Activated CD4-positive, alpha-beta T cell treated with anti-CD3 and anti-CD28 coated beads for 4 hours (primary cell): ENCODE results near the gene NETO2.
"Not testable (repeated sequence)": the region's sequence is repeated elsewhere in the genome, so short reads cannot be mapped to it uniquely, and the experiment has no call there.

Experiments
- DNase-seq, 2 donors: peaks; one replicate each; pipeline ENCODE4 v3.0.0-alpha.2; 2020

NETO2 gene

DNA sequence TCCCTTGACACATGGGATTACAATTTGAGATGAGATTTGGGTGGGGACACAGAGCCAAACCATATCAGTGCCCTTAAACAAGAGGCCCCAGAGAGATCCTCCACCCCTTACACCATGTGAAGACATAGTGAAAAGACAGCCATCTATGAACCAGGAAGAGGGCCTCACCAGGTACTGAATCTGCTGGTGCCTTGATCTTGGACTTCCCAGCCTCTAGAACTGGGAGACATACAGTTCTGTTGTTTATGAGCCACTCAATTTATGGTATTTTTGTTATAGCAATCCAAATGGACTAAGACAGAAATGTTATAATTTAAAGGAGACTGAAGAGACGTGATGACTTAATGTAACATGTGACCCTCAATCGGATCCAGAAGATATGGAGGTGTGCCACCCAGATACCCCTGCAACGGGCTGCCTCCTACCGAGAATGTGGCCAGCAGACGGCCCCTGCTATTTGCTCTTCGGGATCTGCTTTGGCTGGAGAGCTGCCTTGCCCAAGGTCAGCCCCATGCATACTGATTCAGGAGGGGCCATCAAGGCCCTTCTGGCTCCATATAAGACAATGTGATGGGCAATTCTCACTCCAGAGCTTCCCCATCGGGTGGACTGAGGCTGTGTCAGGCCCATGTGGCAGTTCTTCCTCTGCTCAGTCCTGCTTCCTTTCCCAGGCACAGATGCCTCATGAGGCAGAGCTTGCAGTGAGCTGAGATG is 80.6 kb downstream of the NETO2 start:
- DNase-seq, result no peak

DNA sequence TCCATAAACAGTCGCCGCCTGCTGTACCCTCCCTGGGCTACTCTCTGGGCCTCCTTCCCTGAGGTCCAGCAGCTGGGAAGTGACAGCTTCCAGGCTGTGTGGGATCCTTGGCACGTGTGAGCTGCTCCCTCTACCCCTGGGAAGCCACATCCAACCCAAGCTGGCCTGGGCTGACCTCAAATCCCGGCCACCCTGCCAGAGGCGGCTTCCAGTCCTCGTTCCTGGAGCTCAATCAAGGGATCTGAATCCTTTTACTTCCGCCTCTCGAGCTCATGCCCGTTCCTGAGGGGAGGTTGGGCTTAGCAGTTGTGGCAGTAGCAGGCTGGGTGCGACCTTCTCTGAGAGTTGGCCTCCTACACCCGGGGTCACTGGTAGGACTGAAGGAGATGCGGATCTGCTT is 82.5 kb downstream of the NETO2 start:
- no peak for DNase-seq

DNA sequence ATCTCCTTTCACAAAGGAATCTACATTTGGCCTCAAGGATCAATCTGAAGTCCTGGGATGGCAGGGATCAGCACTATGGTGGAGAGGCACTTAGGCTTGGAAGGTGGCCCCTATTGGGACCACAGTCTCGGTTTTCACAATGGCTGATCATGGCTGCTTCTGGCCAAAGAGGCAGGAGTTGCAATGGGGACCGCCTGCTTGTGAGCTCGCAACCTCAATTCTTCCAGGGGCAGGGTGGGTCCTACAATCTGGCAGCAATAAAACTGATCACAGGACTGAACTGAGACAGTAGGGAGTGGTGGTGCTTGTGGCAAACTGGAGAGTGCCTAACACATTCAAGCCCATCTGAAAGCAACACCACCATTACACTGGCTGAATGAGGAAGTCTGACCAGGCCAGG is 83.1 kb downstream of the NETO2 start:
- no peak for DNase-seq

DNA sequence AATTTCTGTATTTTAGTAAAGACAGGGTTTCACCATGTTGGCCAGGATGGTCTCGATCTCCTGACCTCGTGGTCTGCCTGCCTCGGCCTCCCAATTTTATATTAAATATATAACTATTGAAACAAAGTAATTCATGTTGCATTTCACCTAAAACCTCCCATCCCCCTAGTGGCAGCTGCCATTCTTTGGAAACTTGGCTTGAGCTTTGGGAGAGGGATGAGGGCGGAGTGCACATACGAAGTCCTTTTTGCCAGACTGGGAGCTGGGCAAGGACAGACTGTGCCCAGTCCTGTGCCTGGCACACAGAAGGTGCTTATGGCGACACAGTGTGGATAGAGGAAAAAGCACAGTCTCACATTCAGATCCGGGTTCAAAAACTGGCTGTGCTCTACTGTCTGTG is 83.8 kb downstream of the NETO2 start:
- DNase-seq, result no peak

DNA sequence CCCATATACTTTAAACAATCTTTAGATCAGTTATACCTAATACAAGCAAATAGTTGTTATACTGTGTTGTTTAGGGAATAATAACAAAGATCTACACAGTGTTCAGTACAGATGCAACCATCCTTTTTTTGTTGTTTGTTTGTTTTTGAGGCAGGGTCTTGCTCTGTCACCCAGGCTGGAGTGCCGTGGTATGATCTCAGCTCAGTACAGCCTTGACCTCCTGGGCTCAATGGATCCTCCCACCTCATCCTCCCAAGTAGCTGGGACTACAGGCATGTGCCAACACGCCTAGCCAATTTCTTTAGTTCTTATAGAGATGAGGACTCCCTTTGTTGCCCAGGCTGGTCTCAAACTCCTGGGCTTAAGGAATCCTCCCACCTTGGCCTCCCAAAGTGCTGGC is 84.6 kb downstream of the NETO2 start:
- not testable (repeated sequence) for DNase-seq

DNA sequence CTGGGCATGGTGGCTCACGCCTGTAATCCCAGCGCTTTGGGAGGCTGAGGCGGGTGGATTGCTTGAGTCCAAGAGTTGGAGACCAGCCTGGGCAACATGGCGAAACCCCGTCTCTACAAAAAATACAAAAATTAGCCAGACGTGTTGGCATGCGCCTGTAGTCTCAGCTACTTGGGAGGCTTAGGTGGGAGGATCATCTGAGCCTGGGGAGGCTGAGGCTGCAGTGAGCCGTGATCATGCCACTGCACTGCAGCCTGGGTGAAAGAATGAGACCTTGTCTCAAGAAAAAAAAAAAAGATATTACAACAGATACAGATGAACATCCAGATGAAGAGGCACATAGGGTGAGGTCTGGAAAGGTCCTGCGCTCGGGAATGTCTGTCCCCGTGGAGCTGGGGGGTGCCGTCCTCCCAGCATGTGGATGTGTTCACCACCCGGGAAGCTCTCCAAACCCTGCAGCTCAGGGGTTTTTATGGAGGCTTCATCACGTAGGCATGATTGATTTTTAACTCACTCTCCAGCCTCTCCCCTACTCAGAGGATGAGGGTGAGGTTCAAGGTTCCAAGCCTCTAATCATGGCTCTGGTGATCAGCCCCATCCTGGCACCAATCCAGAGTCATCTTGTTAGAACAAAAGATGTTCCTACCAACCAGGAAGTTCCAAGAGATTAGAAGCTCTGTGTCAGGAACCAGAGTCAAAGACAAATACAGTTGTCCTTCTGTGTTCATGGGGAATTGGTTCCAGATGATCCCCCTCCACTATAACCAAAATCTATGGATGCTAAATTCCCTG is 85.3 kb downstream of the NETO2 start:
- no peak for DNase-seq

DNA sequence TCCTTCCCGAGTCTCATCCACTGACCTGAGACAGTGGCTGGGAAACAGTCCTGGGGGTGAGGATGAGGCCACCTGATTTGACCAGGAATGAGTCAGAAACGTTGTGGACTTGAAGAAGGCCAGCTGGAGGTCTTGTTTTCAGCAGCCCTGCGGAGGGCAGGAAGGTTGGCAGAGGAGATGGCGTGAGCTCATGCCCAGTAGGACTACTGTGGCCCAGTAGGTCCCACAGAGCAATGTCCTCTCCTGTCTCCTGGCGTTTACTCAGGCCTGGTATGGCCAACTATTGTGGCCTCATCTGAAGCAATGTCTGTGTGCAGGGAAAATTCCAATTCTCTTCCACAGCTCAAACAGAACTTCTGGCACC is 86.1 kb downstream of the NETO2 start:
- no peak for DNase-seq

DNA sequence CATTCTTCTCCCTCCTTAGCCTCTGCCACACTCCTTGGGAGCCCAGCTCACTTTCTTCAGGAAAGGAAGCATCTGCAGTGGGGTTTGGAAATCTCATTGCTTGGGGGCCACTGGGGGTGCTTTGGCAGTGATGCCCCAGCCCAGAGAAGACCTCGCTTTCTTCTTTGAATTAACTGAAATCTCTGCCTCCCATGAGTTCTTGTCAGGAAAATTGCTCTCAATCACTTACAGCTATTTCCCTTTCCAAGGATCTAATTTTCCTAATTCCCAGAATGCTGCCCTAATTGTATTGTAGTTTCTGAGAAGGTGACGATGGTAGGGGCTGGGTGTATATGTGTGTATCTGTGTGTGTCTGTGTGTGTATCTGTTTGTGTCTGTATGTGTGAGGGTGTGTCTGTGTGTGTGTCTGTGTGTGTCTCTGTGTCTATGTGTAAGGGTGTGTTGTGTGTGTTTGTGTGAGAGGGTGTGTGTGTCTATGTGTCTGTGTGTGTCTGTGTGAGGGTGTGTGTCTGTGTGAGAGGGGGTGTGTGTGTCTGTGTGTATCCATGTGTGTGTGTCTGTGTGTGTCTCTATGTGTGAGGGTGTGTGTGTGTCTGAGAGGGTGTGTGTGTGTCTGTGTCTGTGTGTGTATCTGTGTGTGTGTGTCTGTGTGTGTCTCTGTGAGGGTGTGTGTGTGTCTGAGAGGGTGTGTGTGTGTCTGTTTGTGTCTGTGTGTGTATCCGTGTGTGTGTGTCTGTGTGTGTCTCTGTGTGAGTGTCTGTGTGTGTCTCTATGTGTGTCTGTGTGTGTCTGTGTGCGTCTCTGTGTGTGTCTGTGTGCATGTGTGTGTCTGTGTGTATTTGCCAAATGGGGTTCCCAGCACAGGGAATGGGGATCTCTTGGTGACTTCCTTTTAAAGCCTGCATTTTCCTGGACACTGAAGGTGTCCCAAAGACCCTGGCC is 86.8 kb downstream of the NETO2 start:
- no peak for DNase-seq

DNA sequence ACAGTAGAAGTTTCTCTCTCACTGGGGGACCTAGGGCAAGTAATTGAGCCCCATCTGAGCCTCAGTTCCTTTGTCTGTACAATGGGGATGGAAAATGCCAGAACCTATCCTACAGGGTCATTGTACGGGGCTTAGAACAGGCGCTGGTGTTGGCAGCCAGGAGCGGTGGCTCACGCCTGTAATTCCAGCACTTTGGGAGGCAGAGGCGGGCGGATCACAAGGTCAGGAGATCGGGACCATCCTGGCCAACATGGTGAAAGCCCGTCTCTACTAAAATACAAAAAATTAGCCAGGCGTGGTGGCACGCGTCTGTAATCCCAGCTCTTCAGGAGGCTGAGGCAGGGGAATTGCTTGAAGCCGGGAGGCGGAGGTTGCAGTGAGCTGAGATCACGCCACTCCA is 87.7 kb downstream of the NETO2 start:
- not testable (repeated sequence) for DNase-seq

DNA sequence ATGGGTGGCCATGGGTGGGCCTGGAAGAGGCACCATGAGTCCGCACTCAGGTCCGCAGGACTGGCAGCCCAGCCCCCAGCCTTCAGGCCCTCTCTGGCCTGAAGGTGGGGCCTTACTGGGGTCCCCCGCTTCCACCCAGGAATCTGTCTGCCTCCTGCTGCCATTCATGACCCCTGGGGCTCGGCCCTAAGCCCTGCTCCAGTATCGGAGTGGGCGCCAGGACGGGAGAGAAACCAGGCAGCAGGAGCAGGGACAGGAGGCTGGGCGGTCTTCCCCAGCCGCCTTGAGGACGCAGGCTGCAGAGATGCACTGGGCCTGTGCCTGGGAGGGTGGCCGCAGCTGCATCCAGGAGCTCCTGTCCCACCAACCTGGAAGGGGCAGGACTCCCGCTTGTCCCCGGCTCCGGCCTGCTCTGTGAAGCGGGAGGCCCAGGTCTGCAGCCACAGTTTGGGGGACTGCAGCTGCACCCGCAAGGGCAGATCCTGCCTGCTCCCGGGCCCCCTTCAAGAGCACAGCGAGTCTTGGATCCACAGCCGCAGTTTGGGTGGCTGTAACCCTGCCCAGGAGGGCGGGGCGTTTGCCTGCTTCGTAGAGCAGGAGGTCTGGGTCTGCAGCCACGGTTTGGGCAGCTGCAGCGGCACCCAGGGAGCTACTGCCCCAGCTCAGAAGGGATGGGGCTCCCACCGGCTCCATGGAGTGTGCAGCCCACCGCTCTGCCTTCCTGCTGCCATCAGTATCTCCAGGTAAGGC is 88.4 kb downstream of the NETO2 start:
- no peak for DNase-seq

DNA sequence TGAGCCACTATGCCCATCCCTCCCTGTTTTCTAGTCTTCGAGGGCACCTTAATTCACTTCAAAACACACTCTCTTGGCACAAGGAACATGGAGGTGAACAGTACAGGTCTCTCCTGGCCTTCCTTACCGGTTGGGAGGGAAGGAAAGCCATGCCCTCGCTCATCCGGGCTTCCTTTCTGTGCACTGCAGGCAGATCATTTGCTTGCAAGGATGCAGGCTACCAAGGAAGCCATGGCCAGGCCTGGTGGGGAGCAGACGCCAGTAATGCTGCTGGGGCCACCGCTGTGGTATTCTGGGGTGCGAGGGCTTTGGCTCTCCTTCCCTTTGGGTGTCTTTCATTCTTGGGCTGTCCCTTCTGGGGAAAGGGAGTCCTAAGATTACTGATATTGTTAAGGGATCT is 89.4 kb downstream of the NETO2 start:
- DNase-seq, result no peak

DNA sequence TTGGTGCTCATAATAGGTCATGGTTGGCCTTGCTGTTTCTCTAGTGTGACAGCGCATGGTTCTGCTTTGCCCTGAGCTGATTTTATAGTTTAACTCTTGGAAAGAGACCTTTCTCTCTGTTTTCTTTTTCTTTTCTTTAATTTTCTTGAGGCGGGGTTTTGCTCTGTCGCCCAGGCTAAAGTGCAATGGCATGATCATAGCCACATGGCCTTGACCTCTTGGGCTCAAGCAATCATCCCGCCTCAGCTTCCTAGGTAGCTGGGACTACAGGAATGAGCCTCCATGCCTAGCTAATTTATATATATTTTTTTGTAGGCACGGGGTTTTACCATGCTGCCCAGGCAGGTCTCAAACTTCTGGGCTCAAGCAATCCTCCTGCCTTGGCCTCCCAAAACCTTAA is 89.8 kb downstream of the NETO2 start:
- no peak for DNase-seq

DNA sequence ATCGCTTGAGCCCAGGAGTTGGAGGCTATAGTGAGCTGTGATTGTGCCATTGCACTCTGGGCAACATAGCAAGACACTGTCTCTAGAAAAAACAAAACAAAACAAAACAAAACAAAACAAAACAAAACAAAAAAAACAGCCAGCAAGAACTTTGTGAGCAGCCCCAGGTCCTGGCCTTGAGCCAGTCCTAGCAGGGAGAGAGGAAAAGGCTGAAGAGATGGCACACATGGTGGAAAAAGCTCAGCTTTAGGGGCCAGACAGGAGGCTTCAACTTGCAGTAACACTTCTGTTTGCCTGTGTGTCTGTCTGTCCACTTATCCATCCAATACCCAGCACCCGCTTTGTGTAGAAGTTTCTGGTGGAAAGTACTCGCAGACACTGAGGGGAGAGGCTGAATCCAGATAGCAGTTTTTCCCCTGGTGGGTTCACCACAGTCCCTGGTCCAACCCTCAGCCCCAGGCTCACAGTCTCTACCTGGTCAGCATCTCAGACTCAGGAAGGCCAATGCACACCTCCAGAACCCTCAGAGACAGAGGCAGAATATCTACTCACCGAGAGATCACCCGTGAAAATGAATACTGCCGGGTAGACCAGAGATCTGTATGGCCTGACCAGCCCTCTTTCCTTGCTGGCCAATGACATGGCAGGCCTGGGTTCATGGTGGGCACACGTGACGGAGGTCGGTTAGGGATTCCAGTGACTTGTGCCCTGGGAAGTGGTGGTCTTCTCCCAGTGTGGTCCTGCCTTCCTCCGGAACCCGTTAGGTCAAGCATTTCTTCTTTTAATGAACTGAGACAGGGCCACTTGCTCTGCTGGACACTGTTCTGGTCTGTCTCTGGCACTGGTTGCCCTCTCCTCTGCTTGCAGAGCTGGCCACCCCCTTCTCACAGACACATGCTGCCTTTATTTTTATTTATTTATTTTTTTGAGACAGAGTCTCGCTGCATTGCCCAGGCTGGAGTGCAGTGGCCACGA is 90.8 kb downstream of the NETO2 start:
- DNase-seq, result no peak

DNA sequence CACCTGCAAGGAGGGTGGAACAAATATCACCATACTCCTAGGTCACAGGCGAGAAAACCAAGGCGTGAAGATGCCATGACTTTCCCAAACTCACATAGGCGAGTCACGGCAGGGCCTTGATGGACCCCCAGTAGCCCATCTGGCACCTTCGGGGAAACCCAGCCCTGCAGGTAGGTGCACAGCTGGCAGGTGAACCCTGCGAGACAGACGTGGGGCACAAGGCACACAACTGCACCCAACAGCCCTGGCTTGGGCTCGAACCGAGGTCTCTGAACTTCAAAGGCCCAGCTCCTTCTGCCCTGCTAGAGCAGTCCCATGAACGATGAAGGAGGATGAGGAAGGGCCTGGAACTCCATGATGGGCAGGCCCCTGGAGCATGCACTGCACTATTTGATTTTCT is 92.7 kb downstream of the NETO2 start:
- DNase-seq, result no peak

DNA sequence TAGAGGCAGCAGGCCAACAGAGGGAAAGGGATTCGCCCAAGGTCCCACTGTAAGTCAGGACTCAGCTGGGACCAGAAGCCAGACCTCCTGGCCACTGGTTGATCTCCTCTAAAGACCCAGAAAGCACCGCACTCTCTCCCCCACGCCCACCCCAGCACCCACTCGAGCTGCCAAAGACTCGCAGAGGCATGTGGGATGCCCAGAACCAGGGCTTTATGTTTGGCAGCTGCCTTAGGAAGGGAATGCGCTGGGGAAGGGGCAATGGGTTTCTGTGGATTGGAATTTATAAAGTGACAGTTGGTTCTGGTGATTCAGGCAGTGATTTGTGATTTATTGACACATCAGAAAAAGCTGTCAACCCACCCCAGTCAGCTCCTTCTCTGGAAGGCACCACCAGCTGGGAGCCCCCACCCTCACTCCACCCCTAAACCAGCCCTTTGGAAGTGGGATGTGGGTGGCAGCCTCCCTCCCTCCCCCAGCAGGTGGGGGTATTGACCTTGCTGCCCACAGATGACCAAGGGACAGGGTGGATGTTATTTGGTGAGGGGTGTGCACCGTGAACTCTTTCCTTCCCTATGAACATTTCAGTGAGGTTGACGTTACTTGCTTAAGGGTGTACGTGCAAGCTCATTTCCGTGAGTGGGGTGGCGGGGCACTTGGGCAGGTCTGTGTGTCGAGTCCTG is 93.7 kb downstream of the NETO2 start:
- no peak for DNase-seq

DNA sequence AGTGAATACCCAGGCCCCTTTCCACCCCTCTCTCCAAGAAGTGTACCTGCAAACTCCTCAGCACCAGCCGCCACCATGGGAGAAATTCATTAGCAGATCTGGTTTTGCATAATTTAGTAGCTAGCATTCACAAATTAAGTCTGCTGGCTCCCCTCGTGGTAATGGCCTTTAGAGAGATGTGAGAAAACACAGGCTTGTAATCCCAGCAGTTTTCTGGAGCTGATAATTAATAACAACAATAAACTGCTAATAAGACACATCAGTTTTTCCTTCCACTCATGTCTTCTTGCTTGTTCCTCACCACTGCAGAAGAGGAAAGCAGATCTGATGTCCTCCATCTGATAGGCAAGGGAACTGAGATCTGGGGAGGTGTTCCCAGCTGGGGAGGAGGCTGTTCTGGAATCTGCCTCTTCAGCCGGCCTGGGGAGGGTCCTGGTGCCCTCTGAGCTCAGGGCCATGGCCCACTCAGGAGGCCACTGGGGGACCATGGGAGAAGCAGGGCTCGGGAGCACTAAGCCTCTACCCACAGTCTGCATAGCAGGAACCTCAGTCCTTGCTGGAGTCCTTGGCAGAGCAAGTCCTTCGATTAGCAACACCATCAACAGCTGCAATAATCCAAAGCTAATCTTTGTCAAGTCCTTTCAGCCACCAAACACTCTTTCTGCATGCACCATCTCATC is 96.1 kb downstream of the NETO2 start:
- DNase-seq, result no peak

DNA sequence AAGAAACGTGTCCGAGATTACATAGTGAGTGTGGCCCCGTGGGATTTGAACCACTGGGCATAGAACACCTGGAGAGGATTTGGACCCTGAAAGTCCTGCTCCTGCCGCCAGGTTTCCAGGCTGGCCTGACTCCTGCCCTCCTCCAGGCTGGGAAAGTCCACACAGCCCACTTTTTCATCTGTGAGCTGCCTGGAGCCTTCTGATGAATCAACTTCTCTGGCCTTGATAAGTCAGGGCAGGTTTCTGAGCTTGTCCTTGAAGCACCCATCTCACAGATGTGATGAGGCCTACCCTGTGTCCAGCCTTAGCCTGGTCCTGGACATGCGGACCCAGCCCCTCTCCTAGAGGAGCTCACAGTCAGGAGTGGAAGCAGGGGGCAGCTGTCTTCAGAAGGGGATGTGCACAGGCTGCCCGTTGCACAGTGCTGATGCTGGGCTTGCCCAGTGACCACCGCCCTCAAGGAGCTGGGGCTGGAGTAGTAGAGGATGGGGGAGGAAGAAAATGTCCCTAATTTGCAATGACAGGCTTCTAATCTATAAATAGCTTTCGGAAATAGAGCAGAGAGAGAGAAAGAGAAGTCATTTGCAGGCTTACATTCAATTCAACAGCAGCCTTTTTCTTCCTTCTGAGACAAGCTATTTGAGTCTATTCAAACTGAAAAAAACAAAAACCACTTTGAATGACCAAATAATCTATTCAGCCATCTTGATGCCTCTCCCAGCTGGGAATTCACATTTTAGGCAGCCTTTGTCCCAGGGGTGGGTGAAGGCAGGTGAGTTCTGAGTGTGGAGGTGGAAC is 96.8 kb downstream of the NETO2 start:
- no peak for DNase-seq

DNA sequence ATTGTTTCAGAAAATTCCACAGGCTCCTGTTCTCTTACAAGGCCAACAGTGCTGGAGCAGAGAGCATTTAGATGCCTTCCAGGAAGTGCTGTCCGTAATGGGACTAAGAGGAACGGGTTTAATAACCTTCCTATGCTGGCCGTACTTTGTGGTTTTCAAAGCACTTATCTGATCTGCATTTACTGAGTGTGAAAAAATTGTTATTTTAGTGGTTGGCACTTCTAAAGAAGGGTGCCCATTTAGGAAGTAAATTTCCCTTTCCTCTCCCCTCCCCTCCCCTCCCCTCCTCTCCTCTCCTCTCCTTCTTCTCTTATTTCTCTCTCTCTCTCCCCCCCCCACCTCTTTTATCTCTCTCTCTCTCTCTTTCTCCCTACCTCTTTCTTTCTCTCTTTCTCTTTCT is 98.3 kb downstream of the NETO2 start:
- no peak for DNase-seq

DNA sequence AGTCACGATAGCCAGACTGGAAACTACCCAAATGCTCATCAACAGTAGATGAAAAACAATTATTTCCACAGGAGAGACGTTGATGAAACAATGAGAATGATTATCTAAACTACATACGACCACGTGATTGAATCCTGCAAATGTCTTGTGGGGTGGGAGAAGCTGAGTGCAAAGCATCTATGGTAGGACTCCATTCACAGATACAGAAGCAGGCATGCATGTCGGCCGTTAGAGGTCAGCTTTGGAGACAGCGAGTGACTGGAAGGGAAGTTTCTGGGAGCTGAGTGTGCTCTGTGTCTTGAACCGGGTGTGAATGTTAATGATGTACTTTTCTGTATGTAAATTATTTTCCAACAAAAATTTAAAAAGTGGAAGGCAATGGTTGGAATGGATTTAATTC is 98.7 kb downstream of the NETO2 start:
- DNase-seq, result no peak
